H1 (cell line): Measurements from ENCODE around the gene CD44. TPM values are rescaled to one million over a fixed set of nuclear protein-coding genes. Genes with fewer than 3 reads are reported as not detected.

Experiments used
- KDM1A ChIP-seq: fragments of 200-600, 300-600 bp; sonication (generic); IDR thresholded peaks from 2 replicates; pipeline ENCODE4 v1.7.1; 2016; ENCODE audit warnings: mild to moderate bottlenecking, low read length, borderline replicate concordance
- RFX5 ChIP-seq: IDR thresholded peaks from 2 replicates; pipeline ENCODE4 v1.6.1; 2011; ENCODE audit warnings: low read depth, low read length, improper control_type of control experiment, borderline replicate concordance
- RNF2 ChIP-seq: fragments of 200-900, 300-1000 bp; sonication (generic); IDR thresholded peaks from 2 replicates; pipeline ENCODE4 v1.7.1; 2016; ENCODE audit warnings: borderline replicate concordance, low read depth, mild to moderate bottlenecking, antibody characterized with exemption, low read length; ENCODE audit not compliant: poor library complexity, severe bottlenecking; ENCODE audit errors: missing control alignments
- SP1 ChIP-seq: IDR thresholded peaks from 2 replicates; pipeline ENCODE4 v1.6.1; 2011; ENCODE audit warnings: low read depth, low read length
- ZNF274 ChIP-seq: IDR thresholded peaks from 2 replicates; pipeline ENCODE4 v1.7.0; 2012; ENCODE audit warnings: low read length, borderline replicate concordance; ENCODE audit errors: extremely low read depth
- polyA plus RNA-seq, 7 experiments: library from polyadenylated mRNA; depleted of rRNA in 3 of 7; stranded (reverse) in 5 of 7; unstranded in 2 of 7; fragments of >200 nt in 5 of 7; fragments of 200-250 nt in 2 of 7; gene quantifications; 1 replicate in 5 of 7; 2 replicates in 1 of 7; 4 replicates in 1 of 7; pipeline versions ENCODE4 v1.2.1 to v1.2.3, GENCODE V29; 2011 to 2013; ENCODE audit warnings: missing spikeins in 2 of 7, mixed read lengths in 2 of 7
- total RNA-seq: library from RNA; stranded (reverse); fragmentation: NEBNext Ultra II Directional; extraction: Animal tissue kit (Norgen Biotek cat#: 25700); gene quantifications from 2 replicates; pipeline ENCODE4 v1.2.1, GENCODE V29; 2021

The CD44 gene
- total and polyA plus RNA-seq, 2 of the 8 experiments (the other 6 are each of a cell fraction or from before 2014, with no cell fraction given), result 11.8 to 13.7 TPM

DNA sequence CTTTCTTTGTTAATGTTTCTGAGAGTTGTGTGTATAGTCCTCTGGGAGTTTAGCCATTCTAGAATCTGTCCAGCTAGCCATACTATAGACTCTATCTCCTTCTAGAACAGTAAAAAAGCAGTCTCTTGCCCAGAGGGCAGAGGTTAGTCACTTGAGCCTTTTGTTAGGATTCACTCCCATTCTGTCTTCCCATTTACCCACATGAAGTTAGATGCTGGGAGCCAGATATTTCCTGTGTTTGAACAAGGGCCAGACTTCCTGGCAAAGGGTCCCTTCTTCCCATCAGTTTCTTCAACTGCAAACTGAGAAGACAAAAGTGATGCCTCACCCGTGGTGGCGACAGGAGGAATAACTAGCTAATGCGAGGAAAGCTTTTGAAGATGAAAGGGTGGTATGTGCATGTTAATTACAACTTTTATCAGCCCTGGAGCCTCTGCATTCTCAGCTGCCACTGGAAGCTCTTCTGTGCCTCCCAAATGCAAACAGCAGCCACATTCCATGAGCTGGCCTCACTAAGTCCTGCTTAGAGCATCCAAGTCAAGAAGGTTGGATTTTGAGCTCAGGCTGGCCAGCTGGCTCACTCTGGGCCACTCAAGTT lies 12.8 kb downstream of the CD44 start (continued):
- no peak for TF ChIP-seq RNF2
- TF ChIP-seq KDM1A, result no peak
- TF ChIP-seq RFX5, result no peak
- no peak for TF ChIP-seq SP1
- no peak for TF ChIP-seq ZNF274
